Measurements from ENCODE around the gene RAD52. TPM values are rescaled to one million over a fixed set of nuclear protein-coding genes. Genes with fewer than 3 reads are reported as not detected.

Gene RAD52
- total and polyA plus RNA-seq, 2 donors from 2014 or later = 6.4 to 17.1 TPM

- Histone ChIP-seq H3K4me1 (ENCODE audit: control insufficient read depth in 2 of 3, insufficient read depth in 2 of 3, low read depth in 1 of 3, low read length in 3 of 3) (peaks cover 0 to 11% (median 8%) of the 10 kb centered on the region in 3 donors), H3K9ac (ENCODE audit: low read length in 3 of 3) (no peak overlapping the region), H3K27ac (ENCODE audit: low read depth in 2 of 2, low read length in 2 of 2) (no peak overlapping the region), H3K36me3 (ENCODE audit: control insufficient read depth in 2 of 3, insufficient read depth in 3 of 3, low read length in 3 of 3) (peaks cover 5 to 68% (median 38%) of the 10 kb centered on the region in 3 donors), H3K9me3 (ENCODE audit: control insufficient read depth in 2 of 3, insufficient read depth in 1 of 3, low read length in 3 of 3) (no peaks in the 10 kb centered on the region), H3K27me3 (ENCODE audit: control insufficient read depth, insufficient read depth, low read length) (no peaks in the 10 kb centered on the region), H3K4me3 (ENCODE audit: low read length in 3 of 3) (no peak overlapping the region)
- no peak for FAIRE-seq
- no peak for TF ChIP-seq CTCF (IDR thresholded peaks at IDR 0.05; ENCODE audit: borderline replicate concordance, extremely low read depth, insufficient read depth)
- DNase-seq = no peak
- intact Hi-C loops (cut with DNase I) = no loop called here
Observed at GRCh38 chr12:910416-910815, 39.1 kb downstream of the RAD52 start.

DNA sequence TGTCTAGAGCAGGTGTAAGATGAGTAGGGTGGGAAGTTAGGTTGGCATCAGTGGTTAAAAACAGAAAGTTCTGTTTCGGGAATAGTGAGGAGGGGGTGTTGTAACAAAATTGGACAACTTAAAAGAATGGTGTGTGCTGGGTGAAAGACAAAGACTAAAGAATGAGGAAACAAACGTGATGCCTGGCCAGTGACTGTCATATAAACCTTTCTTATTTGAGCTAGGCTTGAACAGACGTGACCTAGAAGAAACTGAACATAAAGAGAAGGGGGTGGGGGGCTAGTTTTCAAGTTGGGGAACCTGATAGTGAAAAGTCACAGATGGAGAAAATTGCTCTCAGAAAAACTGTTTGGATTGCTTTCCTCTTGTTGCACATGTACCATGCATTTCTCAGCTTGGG is 39.6 kb downstream of the RAD52 start:
- no peaks in the 10 kb centered on the region for H3K27me3 ChIP-seq (ENCODE audit: control insufficient read depth, insufficient read depth, low read length)
- H3K4me1 ChIP-seq (ENCODE audit: control insufficient read depth in 2 of 3, insufficient read depth in 2 of 3, low read depth in 1 of 3, low read length in 3 of 3) = peaks cover 0 to 11% (median 8%) of the 10 kb centered on the region in 3 donors
- no peak overlapping the region for H3K27ac ChIP-seq (ENCODE audit: low read depth in 2 of 2, low read length in 2 of 2)
- H3K9me3 ChIP-seq (ENCODE audit: control insufficient read depth in 2 of 3, insufficient read depth in 1 of 3, low read length in 3 of 3) = no peaks in the 10 kb centered on the region
- H3K4me3 ChIP-seq (ENCODE audit: low read length in 3 of 3) = no peak overlapping the region
- intact Hi-C loops (cut with DNase I) = no loop called here
- DNase-seq (no peak), FAIRE-seq (no peak)
- peaks cover 5 to 68% (median 38%) of the 10 kb centered on the region in 3 donors for H3K36me3 ChIP-seq (ENCODE audit: control insufficient read depth in 2 of 3, insufficient read depth in 3 of 3, low read length in 3 of 3)
- TF ChIP-seq CTCF (IDR thresholded peaks at IDR 0.05; ENCODE audit: borderline replicate concordance, extremely low read depth, insufficient read depth) = no peak
- no peak overlapping the region for H3K9ac ChIP-seq (ENCODE audit: low read length in 3 of 3)

GRCh38 chr12:907413-908185 is 41.9 kb downstream of the RAD52 start:
- no peak for TF ChIP-seq CTCF (IDR thresholded peaks at IDR 0.05; ENCODE audit: borderline replicate concordance, extremely low read depth, insufficient read depth)
- peaks cover 2 to 15% (median 8%) of the 10 kb centered on the region in 3 donors for H3K4me1 ChIP-seq (ENCODE audit: control insufficient read depth in 2 of 3, insufficient read depth in 2 of 3, low read depth in 1 of 3, low read length in 3 of 3)
- H3K27ac ChIP-seq (ENCODE audit: low read depth in 2 of 2, low read length in 2 of 2) = no peak overlapping the region
- H3K27me3 ChIP-seq (ENCODE audit: control insufficient read depth, insufficient read depth, low read length) = no peaks in the 10 kb centered on the region
- H3K9me3 ChIP-seq (ENCODE audit: control insufficient read depth in 2 of 3, insufficient read depth in 1 of 3, low read length in 3 of 3) = no peaks in the 10 kb centered on the region
- H3K4me3 ChIP-seq (ENCODE audit: low read length in 3 of 3) = no peak overlapping the region
- FAIRE-seq (no peak), DNase-seq (no peak)
- peaks cover 3 to 72% (median 34%) of the 10 kb centered on the region in 3 donors for H3K36me3 ChIP-seq (ENCODE audit: control insufficient read depth in 2 of 3, insufficient read depth in 3 of 3, low read length in 3 of 3)
- intact Hi-C loops (cut with DNase I) = no loop called here
- no peak overlapping the region for H3K9ac ChIP-seq (ENCODE audit: low read length in 3 of 3)

All from kidney (tissue), 14 donors.